NCI-H1417 treated with DMSO at 0.1 percent for 48 hours (cell line): Measurements from ENCODE around the gene MYO16.

Experiments
- DNase-seq: peaks from one replicate; lab custom pipeline; 2025; lab: John Stamatoyannopoulos, UW

MYO16 gene

DNA sequence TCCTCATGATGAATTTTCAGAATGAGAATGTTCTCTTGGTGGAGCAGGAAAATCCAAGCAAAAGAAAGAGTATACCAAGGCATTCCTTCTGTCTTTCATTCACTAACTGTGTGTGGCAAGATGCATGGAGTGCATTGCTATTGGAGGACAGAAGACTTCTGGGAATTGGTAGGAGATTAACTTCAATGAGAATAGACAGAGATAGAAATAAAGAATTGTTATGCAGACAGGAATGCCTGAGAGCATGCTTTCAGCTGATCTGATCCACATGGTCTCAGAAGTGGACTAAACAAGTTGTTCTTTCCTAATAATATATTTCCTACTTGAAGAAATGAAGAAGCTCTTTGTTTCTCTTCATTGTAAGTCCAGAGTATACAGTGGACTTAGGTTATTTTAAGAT lies 303.6 kb downstream of the MYO16 start:
- DNase-seq: no peak

DNA sequence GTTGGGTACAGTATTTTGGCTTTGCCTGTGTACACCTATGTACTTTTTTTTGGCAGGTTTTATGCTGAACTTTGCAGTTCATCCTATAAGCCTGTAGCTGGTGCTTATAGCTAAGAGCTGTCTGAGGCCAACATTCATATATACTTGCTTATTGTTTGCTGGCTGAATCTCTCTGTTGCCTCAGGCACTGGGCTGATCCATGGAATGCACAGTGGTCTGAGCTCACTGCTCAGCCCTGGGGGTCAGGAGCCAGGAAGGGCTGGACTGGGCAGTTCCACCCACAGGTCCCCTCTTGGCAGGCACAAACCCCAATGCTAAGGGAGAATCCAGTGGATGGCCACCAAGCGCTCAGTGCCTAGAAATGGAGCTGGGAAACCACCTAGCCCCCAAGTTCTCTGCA lies 308.7 kb downstream of the MYO16 start:
- no peak for DNase-seq

DNA sequence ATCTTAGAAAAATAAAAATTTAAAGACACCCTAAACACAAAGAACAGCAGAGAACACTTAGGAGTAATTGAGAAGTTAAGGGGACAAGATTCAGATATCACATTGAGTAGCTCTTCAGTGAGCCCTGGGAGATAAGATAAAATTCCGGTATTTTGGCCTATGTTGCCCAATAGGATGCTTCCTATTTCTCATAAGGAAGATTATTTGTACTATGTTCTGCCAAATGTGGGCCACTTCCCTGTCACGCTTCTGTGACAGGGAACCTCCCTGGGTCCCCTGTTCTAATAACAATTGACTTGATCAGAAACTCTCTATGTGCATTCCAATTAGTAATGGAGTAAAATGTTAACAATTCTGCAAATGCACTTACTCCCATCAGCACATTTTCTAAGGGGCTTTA lies 310.7 kb downstream of the MYO16 start:
- no peak for DNase-seq

DNA sequence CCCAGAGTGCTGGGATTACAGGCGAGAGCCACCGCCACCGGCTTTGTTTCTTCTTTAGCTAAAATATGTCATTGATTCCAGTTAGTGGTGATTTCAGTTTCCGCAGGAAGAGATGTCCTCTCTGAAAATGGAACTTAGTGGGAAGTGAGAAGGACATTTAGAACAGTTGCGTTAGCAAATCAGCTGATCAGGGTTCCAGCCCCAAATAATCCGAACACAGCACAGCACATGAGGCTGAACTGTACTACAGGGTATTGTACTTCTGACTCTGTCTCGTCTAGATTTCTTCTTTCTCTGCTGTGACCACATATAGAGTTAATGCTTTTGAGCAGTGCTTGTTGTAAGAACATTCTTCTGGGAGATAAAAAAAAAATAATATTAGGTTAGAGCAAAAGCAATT lies 314.4 kb downstream of the MYO16 start:
- no peak for DNase-seq

DNA sequence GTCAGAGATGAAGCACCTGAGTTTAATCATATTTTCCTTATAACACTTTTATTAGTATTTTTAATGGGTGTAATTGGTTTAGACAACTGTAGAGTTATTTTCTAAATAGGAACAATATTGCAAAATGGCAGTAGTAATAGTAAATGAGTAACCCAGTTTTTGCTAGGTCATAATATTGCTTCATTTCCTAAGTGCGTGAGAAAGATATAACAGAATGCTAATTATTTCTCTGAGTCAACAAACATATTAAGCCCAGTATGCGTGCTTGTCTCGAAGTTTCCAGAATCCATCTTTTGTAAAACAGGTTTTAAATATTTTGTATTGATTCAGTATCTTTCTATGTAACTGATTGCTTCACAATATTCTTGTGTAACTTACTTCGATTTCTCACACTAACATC lies 315.3 kb downstream of the MYO16 start:
- DNase-seq: no peak

DNA sequence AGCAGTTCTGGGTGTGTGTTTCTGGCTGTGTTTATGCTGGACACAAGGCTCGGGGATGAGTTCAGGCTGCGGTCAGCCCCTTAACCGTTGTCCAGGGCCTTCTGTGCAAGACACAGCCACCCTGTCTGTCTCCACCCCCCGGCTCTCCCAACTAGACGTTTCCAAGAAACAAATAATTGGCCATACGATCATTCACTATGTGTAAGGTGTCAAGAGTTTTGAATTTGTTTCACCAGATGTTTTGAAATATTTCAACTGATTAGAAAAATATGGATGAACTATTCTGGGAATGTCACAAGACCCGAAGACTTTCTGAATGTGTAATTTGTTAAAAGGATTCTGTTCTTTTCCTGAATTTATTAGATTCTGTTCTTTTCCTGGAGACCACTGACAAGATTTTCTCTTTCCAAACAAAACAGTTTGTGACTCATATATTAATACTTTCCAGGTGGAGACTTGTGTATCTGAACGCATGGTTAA lies 318.2 kb downstream of the MYO16 start:
- DNase-seq: no peak

DNA sequence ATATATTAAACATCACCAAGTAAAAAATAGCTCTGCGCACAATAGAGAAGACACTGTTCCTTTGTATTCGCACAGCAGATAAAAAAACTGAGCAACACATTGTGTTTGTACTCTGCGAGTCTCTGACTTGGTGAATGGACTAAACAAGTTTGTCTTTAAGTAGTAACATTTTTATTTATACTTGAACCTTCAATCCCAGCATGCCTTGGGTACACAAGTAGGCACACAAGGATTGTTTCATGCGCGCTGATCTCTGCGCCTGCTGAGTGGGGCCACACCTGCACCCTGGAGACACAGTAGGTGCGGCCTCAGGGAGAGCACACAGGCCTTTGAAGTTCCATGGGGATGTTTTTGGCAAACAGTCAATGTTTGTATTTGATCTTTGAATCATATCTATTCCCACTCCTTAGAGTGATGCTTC lies 318.9 kb downstream of the MYO16 start:
- no peak for DNase-seq

DNA sequence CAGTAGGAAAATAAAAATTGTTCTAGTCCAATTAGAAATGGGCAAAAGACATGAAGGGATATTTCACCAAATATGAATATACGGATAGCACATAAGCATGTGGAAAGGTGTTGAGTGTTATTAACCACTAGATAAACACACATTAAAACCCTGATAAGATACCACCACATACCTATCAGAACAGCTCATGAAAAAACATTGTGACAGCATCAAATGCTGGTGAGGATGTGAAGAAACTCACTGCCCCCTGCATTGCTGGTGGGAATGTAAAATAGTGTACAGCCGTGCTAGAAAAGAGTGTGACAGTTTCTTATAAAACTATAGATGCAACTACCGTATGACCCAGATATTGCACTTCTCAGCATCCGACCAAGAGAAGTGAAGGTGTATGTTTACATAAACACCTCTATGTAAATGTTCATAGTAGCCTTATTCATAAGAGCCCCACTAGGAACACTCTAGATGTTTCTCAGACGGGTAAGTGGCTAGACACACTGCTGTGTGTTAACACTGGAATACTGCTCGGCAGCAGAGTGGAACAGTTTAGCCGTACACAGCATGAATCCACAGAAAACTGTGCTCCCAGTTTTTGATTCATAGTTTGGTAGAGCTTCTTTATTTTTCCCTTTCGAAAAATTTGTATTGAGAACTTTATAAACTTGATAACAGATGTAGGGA lies 321.1 kb downstream of the MYO16 start:
- no peak for DNase-seq

DNA sequence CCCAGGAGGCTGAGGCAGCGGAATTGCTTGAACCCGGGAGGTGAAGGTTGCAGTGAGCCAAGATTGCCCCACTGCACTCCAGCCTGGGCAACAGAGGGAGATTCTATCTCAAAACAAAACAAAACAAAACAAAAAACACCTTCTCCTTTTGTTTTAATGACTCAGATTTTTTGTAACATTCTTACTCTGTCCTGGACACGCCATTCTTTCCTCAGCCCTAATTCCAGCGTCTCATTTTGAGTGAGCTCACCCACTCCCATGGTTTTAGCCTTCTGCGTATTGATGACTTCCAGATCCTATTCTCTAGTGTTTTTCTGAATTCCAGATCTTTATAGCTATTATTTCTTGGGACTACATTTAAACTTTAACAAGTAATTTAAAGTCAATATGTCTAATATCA lies 326.3 kb downstream of the MYO16 start:
- DNase-seq: no peak

DNA sequence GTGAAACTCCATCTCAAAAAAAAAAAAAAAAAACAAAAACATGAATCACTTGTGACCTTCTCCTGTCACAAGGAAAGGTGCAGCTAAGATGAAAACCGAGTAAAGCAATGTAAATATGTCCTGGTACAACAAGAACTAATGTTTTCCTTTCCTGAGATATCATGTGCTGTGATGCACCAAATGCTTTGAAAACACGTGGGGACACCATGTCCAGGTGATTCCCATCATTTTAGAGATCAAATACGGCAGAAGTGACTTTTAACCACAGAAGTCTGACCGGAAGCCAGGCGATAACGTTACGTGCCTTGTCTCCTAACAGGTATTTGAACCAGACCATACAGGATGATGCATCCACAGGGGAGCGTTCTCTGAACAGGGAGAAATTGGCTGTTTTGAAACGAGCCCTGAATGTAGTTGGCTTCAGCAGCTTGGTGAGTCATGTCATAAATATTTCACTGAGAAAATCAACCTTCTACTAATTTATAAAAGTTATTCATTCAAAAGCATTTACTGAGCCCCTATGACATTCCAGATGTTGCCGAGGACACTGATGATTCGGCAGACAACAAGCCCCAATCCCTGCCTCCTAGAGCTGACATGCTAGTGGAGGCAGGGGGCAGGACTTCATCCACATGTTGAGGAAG lies 328.1 kb downstream of the MYO16 start:
- no peak for DNase-seq

DNA sequence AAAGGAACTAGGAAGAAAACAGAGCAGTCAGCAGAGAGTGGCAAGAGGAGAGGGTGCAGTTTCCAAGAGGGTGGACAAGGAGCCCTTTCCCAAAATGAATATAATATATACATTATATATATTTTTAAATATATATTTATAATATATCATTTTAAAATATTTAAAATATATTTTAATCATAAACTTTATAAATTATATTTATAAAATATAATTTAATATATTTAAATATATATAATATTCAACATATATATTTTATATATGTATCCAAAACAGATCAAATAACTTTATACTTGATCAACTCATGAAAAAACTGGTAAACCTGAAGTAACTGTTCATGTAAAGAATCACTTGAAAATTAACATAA lies 328.6 kb downstream of the MYO16 start:
- no peak for DNase-seq

DNA sequence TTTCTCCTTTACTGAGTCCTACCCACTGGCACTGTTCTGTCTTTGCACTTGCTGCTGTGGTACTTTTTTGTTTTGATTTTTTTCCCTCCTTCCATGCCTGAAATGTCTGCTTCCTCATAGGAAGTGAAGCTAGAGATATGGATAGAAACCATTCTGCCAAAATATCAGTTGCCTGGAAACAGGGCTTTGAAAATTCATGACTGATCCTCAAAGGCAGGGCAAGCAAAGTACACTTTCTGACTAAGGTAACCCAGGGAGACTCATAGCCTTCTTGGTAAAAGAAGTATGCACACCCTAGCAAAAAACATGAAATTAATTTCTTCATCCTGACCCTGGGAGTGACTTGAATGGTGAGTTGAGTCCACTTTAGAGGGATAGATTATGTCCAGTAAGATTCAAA lies 329.8 kb downstream of the MYO16 start:
- DNase-seq: no peak

DNA sequence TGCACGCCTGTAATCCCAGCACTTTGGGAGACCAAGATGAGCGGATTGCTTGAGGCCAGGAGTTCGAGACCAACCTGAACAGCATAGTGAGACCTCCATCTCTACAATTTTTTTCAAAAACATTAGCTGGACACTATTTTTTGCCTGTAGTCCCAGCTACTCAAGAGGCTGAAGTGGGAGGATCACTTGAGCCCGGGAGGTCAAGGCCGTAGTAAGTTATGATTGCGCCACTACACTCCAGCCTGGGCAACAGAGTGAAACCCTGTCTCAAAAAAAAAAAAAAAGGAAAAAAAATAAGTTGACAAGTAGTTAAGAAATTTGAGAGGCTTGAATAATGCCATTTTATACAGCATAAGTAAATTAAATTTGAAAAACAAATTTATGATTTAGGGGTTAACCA lies 330.6 kb downstream of the MYO16 start:
- DNase-seq: no peak

DNA sequence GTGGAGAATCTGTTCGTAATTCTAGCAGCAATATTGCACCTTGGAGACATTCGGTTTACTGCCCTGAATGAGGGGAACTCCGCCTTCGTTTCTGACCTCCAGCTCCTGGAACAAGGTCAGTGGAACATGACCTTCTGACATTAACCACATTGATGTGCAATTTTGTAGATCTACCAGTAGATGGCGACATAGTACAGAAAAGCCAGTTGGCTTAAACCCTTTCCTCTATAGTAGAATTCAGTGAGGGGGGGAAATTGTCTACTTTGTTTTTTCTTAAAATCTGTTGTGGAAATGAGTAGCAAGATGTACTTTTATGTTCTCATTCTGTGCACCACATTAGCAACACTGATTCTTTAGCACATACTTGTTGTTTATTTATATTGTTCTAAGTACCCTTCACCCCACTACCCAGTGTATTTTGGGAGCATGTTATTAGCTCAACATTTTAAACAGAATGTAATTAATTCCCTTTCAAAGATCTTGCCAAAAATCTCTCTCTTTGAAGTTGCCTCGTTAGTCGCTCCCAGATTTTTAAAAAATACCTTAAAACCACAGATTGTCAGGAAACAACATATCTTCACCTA lies 332.2 kb downstream of the MYO16 start:
- DNase-seq: peak; percentile 35

DNA sequence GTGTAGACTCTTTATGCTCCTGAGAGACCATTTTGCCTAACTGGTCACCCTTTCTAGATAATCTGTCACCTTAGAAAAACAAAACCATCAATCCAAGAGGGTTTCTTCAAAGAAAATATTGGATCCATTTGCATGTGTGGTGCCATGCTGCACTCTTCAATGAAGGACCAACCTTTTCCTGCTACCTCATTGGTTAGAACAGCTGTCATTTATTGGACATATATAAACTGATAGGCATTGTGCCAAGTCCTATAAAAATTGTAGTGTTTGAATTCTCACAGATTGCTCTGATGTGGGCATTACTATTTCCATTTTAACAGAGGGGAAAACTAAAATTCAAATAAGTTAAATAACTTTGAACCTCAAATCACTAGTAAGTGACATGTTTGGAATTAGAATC lies 333.2 kb downstream of the MYO16 start:
- no peak for DNase-seq

DNA sequence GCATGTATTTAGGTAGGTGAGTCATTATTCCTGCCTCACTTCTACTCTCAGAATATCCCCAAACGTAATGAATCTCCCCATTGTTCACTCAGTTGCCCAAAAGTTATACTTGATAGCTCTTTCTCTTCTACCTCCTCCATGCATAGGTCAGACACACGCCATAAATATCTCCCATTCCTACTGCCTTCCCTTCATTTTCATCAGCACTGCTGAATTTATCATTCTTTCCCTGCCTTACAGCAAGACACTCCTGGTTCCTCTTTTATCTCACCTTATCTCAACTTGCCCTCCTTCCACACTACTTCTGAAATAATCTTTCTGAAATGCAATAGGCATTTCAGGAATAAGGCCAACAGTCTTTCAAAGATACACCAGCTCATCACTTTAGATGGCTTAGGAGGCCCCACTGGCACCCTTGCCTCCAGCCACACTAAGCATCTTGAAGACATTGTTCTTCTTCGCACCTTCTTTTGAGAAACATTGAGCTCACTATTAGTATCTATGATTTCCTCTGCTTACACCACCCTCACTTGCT lies 333.9 kb downstream of the MYO16 start:
- DNase-seq: no peak

DNA sequence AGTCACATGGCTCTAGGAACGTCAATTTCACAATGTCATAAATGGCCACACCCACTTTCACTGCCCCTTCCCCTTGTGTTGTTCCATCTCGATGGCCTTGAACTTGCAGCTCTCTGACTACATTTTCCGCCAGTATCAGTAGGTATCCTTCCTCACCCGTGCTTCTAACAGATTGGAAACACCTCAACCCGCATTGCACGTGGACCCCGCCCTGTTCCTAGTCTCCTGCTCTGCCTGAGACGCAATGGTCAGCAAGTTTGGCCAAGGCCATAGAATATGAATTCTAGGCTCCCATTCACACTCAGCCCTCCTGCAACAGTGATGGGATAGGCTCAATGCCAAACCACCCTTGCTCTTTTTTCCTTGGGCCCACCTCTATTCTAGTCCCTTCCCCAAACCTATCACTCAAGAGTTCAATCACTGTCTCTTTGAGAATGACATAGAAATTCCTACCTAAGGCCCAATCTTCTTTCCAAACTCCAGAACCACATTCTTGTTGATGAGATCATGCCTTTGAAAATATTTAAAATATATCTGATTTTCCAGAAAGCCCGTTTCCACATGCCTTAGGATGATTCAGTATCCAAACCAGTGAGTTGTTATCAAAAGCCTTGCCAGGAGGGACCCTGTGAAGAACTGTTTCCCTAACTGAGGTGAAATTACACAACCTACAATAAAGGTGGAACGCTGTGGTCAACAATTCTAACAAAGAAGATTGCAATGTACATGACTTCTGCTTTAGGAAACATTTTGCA lies 334.6 kb downstream of the MYO16 start:
- no peak for DNase-seq

DNA sequence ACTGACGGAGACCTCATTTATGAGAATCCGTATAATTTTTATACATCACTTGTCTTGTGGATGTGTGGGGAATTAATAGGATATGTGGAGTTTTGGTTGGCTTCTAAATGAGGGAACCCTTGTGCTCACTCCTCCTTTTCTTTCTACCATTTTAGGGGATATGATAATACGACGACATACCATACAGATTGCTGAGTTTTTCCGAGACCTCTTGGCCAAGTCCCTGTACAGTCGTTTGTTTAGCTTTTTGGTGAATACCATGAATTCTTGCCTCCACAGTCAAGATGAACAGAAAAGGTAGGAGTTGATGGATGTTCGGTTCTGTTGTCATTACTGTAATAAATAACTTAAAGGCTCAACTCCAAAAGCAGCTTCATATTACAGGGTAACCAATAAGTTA lies 335.2 kb downstream of the MYO16 start:
- DNase-seq: no peak

DNA sequence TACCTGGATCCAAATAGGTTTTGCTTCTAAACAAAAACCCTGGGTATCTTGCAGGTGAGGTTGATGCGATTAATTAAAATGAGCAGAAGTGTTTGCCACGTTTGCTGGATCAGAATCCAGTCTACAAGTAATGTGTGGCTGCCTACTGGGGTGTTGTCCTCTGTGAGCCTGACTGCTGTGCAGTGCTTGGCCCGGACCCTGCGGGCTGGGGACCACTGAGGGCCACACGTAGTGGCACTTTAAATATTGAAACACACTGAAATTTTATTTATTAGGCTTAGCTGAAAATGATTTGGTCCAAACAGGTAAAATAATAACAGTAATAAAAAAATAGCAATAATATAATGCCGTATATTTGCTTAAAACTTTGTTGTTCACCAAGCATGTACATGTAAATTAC lies 338.0 kb downstream of the MYO16 start:
- no peak for DNase-seq

DNA sequence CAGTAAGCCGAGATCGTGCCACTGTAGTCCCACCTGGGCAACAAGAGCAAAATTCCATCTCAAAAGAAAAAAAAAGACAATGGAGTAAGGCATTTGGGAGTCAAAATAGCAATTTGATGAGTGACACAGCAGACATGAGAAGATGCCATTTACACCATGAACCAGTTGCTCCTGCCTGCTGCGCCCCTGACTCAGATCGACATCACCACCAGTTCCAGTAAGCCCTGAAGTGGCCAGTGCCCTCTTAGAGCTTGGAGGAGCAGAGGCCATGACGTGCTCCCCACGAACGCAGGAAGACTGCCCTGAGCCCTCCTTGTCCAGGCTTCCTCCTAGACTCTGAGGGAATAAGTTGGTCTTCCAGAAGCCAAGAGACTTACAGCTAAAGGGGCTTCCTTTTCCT lies 339.2 kb downstream of the MYO16 start:
- DNase-seq: no peak

DNA sequence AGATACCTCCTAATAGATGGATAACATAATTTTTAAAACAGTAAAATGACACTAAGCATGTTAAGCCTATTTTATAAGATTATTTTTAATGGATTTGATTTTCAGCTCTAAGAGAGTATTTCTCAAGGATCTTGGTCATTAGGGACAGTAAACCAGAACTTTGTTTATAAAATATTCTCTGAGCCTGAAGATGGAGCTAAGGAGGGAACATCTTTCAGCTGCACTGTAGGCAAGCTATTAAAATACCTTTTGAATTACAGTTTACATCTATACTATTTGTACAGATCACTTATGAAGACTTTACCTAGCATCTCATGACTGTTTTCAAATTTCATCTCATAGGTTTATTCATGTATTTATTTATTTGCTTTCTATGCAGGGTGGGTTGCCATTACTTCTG lies 345.3 kb downstream of the MYO16 start:
- DNase-seq: no peak

DNA sequence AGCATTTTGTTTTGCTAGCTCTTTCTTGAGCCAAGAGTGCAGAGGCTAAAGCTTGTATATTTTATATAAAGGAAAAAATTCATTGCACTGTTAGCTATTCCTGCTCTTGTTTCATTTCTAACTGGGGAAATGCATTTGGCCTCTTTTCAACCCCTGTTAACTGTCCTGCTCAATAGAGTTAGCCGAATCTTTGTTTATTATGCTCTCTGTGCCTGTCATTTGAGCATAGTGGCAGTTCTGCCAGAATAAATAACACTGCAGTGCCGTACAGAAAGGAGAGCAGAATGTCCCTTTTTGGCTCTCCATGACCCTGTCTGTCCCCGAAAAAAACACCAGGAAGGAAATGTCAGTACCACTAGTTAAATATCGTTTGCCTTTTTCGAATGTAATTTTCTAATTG lies 350.8 kb downstream of the MYO16 start:
- DNase-seq: no peak

DNA sequence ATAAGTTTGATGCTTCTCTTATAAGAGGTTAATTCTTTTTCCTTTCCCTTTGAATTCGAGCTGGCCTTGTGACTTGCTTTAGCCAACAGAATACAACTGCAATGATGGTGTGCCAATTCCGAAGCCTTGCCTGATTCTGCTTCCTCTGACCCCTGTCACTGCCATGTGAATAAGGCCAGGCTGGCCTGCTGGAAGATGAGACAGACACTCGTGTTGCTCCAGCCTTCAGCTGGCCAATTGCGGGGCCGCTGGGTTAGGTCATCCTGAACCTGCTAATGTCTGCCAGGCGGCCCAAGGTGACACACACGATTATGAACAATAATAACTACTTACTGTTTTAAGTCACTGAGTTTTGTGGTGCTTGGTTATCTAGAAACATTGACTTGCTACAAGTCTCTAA lies 352.0 kb downstream of the MYO16 start:
- DNase-seq: no peak
